PFSK-1 (cell line): Measurements from ENCODE around the gene CYP2A6.

Experiments used
- FOXP2 ChIP-seq: optimal IDR thresholded peaks from 2 replicates; pipeline ENCODE3; 2011; ENCODE audit warnings: borderline replicate concordance, control low read depth, inconsistent platforms; ENCODE audit not compliant: insufficient read depth; ENCODE audit errors: extremely low read length, extremely low read depth
- POLR2AphosphoS5 ChIP-seq: IDR thresholded peaks from 2 replicates; pipeline ENCODE4 v1.6.1; 2012; ENCODE audit warnings: low read depth, mild to moderate bottlenecking, control low read depth, low read length, moderate library complexity
- SIN3A ChIP-seq: IDR thresholded peaks from 2 replicates; pipeline ENCODE4 v1.6.1; 2012; ENCODE audit warnings: mild to moderate bottlenecking, low read length, moderate library complexity, borderline replicate concordance; ENCODE audit not compliant: insufficient read depth
- TAF1 ChIP-seq: IDR thresholded peaks from 2 replicates; pipeline ENCODE4 v1.6.1; 2012; ENCODE audit warnings: low read length, control low read depth, borderline replicate concordance; ENCODE audit not compliant: insufficient read depth
- TF ChIP-seq, protein P1 (sequence below), 2 experiments: IDR thresholded peaks; 2 replicates each; pipeline versions ENCODE4 v1.6.1 to v1.8.0; 2011 to 2012; ENCODE audit warnings: low read depth in 2 of 2, low read length in 2 of 2, control low read depth in 1 of 2, inconsistent platforms in 1 of 2, mild to moderate bottlenecking in 1 of 2, moderate library complexity in 1 of 2; ENCODE audit not compliant: insufficient read depth in 1 of 2

The CYP2A6 gene

GRCh38 chr19:40809358-40810086, 40.7 kb downstream of the CYP2A6 start:
- TF ChIP-seq FOXP2 (no peak), SIN3A (no peak), TAF1 (no peak), POLR2AphosphoS5 (no peak)
- TF ChIP-seq, protein P1, sequence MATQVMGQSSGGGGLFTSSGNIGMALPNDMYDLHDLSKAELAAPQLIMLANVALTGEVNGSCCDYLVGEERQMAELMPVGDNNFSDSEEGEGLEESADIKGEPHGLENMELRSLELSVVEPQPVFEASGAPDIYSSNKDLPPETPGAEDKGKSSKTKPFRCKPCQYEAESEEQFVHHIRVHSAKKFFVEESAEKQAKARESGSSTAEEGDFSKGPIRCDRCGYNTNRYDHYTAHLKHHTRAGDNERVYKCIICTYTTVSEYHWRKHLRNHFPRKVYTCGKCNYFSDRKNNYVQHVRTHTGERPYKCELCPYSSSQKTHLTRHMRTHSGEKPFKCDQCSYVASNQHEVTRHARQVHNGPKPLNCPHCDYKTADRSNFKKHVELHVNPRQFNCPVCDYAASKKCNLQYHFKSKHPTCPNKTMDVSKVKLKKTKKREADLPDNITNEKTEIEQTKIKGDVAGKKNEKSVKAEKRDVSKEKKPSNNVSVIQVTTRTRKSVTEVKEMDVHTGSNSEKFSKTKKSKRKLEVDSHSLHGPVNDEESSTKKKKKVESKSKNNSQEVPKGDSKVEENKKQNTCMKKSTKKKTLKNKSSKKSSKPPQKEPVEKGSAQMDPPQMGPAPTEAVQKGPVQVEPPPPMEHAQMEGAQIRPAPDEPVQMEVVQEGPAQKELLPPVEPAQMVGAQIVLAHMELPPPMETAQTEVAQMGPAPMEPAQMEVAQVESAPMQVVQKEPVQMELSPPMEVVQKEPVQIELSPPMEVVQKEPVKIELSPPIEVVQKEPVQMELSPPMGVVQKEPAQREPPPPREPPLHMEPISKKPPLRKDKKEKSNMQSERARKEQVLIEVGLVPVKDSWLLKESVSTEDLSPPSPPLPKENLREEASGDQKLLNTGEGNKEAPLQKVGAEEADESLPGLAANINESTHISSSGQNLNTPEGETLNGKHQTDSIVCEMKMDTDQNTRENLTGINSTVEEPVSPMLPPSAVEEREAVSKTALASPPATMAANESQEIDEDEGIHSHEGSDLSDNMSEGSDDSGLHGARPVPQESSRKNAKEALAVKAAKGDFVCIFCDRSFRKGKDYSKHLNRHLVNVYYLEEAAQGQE (IDR thresholded peaks at IDR 0.05; ENCODE audit: insufficient read depth in 1 of 2, low read depth in 2 of 2, low read length in 2 of 2) = no peak

DNA sequence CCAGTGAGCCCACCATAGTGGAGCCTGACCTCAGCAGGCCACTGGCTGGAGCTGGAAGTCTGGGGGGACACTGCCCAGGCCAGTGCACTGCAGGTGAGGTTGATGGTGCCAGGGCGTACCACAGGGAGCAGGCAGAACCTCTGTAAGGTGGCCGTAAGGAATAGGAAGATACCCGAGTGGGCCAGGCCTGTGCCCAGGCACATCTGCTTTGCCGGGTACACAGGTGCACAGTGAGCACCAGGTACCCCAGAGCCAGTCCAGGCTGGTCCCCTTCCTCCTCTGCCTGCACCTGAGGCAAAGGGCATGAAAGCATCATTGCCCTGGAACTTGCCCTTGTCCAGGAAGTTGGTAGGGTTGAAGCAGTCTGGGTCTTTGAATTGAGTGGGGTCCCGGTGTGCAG, 41.8 kb downstream of the CYP2A6 start:
- TF ChIP-seq POLR2AphosphoS5 (peak; percentile 36; the same call in 1 of the 2 replicates), FOXP2 (no peak)
- TF ChIP-seq, protein P1 (IDR thresholded peaks at IDR 0.05; ENCODE audit: insufficient read depth in 1 of 2, low read depth in 2 of 2, low read length in 2 of 2) = no peak

DNA sequence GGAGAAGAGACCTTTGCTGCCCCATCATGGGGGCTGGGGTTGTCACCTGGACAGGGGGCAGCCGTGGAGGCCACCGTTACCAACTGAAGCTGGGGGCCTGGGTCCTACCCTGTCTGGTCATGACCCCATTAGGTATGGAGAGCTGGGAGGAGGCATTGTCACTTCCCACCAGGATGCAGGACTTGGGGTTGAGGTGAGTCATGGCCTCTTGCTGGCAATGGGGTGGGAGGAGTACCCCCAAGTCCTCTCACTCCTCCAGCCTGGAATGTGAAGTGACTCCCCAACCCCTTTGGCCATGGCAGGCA, 42.3 kb downstream of the CYP2A6 start:
- TF ChIP-seq FOXP2 (no peak), TAF1 (no peak), SIN3A (no peak), POLR2AphosphoS5 (no peak)
- TF ChIP-seq, protein P1 (IDR thresholded peaks at IDR 0.05; ENCODE audit: insufficient read depth in 1 of 2, low read depth in 2 of 2, low read length in 2 of 2) = no peak

DNA sequence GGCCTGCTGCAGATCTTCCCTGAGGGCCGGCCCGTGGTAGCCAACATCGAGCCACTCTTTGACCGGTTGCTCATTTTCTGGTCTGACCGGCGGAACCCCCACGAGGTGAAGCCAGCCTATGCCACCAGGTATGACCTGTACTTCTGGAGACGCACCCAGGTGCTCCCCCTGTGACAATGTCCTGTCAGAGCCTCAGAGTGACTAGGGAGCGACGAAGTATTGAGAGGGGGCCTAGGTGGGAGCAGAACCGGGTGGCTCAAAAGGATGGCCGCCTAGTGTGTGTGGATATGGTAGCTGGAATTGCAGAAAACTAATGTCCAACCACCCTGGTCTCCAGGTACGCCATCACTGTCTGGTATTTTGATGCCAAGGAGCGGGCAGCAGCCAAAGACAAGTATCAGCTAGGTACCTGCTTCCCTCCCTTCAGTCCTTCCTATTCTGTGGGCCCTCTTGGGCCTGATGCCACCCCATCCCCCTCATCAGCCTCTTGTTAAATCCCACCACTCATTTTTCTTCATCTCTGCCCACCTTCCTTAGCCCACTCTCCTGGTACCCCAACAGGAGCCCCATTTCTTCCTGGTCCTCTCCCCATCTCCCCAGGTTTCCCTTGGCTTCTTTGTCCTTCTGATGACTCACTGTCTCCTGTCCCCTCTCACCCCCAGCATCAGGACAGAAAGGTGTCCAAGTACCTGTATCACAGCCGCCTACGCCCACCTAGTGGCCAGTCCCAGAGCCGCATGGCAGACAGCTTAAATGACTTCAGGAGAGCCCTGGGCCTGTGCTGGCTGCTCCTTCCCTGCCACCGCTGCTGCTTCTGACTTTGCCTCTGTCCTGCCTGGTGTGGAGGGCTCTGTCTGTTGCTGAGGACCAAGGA, 42.9 kb downstream of the CYP2A6 start:
- TF ChIP-seq SIN3A (no peak), TAF1 (no peak), FOXP2 (no peak), POLR2AphosphoS5 (no peak)
- TF ChIP-seq, protein P1 (IDR thresholded peaks at IDR 0.05; ENCODE audit: insufficient read depth in 1 of 2, low read depth in 2 of 2, low read length in 2 of 2) = no peak
